NB4 (cell line): ENCODE data around the gene SEPTIN12.

ENCODE experiments used
- POLR2A ChIP-seq: IDR thresholded peaks from 2 replicates; pipeline ENCODE4 v1.6.1; 2011; ENCODE audit warnings: mild to moderate bottlenecking; ENCODE audit not compliant: insufficient read length; ENCODE audit errors: extremely low read depth
- TF ChIP-seq, protein P1 (sequence below): IDR thresholded peaks from one replicate; pipeline ENCODE4 v1.5.1; 2012; ENCODE audit warnings: low read depth, low read length

- TF ChIP-seq, protein P1, sequence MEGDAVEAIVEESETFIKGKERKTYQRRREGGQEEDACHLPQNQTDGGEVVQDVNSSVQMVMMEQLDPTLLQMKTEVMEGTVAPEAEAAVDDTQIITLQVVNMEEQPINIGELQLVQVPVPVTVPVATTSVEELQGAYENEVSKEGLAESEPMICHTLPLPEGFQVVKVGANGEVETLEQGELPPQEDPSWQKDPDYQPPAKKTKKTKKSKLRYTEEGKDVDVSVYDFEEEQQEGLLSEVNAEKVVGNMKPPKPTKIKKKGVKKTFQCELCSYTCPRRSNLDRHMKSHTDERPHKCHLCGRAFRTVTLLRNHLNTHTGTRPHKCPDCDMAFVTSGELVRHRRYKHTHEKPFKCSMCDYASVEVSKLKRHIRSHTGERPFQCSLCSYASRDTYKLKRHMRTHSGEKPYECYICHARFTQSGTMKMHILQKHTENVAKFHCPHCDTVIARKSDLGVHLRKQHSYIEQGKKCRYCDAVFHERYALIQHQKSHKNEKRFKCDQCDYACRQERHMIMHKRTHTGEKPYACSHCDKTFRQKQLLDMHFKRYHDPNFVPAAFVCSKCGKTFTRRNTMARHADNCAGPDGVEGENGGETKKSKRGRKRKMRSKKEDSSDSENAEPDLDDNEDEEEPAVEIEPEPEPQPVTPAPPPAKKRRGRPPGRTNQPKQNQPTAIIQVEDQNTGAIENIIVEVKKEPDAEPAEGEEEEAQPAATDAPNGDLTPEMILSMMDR = no peak
- no peak for TF ChIP-seq POLR2A
Measured at GRCh38 chr16:4805231-4805630, 17.1 kb upstream of the SEPTIN12 start.
